Stimulated activated CD8-positive, alpha-beta memory T cell treated with anti-CD3 and anti-CD28 coated beads, Interleukin-7, amount 100 ng/mL, for 1 hour (primary cell): ENCODE measurements around the gene METAP2.
"Not testable (repeated sequence)": the region's sequence is repeated elsewhere in the genome, so short reads cannot be mapped to it uniquely, and the experiment has no call there.

Experiments
- DNase-seq, 2 donors: peaks; one replicate each; pipeline ENCODE4 v3.0.0-alpha.2; 2020; ENCODE audit warnings: low read depth in 2 of 2

METAP2 gene

DNA sequence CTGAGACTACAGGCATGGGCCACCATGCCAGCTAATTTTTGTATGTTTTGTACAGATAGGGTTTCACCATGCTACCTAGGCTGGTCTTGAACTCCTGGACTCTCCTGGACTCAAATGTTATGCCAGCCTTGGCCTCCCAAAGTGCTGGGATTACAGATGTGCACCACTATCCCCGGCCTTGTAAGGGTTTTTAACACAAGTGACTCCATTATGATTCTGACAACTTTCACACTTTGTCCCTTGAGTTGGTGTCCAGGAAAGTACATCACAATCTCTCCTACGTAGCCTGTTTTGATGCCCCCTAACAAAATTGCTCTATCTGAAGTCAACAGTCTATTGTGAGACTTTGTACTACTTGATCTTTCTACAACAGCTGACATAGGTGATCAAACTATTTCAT is 11.4 kb upstream of the METAP2 start:
- no peak for DNase-seq

DNA sequence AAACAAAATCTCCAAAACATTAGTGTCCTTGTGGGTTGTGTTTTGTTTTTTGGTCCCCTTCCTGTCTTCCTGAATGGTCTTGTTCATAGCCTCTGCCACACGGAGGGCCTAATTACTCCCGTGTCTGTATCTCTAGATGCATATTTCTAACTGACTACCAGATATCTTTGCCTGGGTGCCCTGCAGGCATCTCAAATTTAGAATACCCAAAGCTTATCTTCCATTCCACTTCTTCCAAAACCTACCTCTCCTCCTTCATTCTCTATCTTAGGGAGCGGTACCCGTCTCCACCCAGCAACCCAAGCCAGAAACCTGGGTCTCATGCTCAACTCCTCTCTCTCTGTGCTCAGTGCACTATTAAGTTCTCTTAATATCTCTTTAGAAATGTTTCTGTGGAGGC is 10.9 kb upstream of the METAP2 start:
- DNase-seq: no peak

DNA sequence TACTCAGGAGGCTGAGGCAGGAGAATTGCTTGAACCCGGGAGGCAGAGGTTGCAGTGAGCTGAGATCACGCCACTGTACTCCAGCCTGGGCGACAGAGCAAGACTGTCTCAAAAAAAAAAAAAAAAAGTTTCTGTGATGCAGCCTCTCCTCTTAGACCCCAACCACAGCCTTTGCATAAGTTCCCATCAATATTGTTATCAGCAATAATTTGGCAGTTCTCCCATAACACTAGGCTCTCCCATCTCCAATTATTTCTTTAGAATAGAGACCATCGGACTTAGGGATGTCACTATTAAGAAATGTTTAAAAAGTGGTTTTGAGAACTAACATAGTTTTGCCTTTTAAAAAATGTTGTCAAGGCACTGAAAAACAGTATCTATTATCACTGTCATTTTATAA is 10.2 kb upstream of the METAP2 start:
- not testable (repeated sequence) for DNase-seq

DNA sequence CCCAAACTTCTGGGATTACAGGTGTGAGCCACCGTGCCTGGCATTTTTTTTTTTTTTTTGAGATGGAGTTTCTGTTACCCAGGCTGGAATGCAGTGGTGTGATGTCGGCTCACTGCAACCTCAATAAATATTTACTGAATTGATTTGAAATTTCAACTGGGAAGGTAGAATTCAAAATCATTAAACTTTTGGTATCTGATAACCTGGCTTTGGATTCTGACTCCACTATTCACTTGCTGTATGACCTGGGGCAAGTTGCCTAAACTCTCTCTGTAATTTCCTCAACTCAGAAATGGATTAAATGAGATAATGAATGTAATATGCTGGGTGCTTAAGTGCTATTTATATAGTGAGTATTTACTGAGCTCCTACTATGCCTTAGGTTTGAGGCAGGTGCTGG is 8.7 kb upstream of the METAP2 start:
- no peak for DNase-seq

DNA sequence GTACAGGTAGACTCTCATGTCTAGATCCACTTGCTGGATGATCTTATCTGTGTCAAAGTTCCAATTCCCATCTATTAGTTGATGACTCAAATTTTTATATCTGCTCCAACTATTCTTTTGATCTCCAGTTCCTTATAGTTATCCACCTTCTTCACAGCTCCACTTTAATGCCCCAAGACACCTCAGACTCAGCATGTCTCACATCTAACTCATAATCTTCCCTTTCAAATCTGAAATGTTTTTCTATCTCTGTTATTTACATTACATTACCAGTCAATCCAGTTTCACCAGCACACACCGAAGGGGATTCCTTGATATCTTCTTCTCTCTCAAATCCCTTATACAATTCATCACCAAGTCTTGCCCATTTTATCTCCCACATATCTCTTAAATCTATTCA is 3.7 kb upstream of the METAP2 start:
- no peak for DNase-seq

DNA sequence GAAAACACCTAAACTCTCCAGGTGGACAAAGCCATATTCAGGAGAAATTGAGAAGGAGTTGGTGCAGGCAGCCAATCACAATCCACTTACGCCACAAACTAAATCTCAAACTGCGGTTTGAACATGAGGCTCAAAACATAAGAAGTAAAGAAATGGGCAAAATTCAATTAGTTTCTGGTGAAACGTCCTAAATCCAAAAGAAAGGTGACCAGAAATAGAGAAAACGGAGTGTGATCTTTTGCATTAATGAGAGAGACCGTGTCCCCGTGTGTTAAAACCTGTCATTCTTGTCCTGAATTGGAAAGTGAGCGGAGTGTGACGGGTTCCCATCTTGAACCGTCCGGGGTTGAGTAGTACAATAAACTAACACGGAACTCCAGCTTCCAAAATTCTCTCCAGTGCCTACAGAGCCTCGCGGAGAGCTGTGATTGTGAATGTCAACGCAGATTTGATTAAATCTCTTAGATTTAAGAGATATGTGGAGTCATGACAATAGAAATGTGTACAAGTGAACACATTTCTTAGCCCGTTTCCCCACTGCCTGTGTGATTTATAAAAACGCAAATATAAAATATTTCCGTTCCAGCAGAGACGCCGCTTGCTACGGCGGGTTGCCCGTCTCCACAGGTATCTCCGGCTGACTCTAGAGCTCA is 595 bp upstream of the METAP2 start:
- peak in 1 of 2 donors; percentile 2 for DNase-seq

DNA sequence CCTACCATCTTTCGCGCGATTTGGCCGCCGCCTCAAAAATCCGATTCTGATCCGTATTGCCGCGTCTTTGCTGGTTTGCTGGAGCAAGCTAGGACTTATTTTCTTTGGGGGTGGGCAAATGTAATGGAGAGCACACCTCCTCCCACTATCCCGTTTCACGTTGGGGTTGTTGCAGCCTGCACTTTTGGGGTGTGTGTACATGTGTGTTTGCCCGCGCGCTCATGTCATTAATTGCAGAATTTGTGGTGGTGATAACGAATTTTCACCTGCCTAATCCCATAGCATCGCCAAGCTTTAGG is 657 bp downstream of the METAP2 start:
- DNase-seq: no peak

DNA sequence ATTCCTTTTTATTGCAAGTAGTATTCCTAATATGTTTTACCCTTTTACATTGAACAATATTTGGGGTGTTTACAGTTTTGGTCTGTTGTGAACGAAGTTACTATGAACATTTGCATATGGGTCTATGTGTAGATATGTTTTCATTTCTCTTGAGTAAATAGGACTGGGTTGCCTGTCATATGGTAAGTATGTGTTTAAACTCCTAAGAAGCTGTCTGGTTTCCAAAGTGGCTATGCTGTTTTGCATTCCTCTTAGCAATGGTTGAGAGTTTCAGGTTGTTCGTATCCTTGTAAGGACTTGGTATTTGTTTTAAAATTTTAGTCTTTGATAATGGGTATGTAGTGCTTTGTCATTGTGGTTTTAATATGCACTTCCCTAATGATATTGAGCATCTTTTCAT is 6.3 kb downstream of the METAP2 start:
- DNase-seq: no peak

DNA sequence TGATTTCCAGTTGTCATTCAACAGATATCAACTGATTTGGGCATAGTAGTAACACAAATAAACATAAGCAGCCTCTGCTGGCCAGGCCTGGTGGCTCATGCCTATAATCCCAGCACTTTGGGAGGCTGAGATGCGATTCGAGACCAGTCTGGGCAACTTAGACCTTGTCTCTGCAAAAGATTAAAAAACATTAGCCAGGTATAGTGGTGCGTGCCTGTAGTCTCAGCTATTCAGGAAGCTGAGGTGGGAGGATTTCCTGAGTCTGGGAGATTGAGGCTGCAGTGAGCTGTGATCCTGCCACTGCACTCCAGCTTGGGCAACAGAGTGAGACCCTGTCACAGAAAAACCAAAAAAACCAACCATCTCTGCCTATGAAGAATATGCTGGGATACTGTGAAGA is 7.1 kb downstream of the METAP2 start:
- DNase-seq: no peak

DNA sequence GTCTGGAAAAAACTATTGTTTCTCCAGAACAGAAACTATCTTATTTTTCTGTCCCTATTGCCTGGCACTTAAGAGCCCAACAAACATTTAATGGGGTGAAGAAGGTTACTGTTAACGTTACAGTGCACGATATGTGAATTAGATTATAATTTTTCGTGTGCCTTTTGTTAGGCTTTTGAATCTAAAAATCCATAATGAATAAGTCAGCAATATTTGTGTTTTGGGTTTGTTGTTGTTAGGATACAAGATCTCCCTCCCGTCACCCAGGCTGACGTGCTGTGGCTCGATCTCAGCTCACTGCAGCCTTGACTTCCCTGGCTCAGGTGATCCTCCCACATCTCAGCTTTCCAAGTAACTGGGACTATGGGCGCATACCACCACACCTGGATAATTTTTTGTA is 7.9 kb downstream of the METAP2 start:
- DNase-seq: no peak

DNA sequence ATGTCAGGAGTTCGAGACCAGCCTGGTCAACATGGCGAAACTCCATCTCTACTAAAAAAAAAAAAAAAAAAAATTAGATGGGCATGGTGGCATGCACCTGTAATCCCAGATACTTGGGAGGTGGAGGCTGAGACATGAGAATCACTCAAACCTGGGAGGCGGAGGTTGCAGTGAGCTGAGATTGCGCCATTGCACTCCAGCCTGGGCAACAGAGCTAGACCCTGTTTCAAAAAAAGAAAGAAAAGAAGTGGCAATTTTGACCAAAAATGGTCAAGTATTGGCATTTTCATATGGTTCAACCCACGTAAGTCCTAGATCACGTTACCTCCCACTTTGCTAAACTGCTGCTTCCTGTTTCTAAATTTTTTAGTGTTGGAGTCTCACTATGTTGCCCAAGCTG is 8.6 kb downstream of the METAP2 start:
- DNase-seq: not testable (repeated sequence)

DNA sequence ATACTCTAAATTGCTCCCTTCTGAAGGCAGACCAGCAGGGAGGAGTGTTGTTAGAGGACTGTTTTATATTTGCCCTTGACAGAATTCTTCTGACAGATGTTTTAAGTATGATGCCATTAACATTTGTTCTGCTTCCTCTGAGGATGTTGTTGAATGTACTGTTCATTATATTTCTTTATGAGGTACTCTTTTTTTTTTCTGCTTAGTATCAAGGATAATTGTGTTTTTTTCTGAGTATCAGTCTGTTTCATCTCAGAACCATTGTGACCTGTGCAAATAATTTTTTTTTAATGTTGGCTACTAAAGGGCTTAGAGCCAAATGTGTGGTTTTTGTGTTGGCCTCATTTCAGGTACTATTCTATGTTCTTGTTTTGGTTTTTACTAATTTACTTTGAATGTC is 10.6 kb downstream of the METAP2 start:
- no peak for DNase-seq

DNA sequence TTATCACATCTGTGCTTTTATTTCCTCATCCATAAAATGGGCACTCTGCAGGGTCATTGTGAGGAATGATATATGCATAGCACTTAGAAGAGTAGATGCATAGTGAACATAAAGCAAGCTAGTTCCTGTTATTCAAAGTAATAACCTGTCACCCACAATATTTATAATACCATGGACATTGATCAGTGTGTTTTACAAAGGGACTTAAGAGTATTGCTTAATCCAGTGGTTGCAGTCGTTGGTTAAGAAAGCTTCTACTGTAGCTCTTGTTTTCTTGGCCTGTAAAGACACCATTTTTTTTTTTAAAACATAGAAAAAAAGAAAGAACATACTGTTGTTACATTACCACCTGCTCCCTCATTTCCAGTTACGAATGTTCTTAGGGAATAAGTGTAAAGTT is 13.1 kb downstream of the METAP2 start:
- no peak for DNase-seq

DNA sequence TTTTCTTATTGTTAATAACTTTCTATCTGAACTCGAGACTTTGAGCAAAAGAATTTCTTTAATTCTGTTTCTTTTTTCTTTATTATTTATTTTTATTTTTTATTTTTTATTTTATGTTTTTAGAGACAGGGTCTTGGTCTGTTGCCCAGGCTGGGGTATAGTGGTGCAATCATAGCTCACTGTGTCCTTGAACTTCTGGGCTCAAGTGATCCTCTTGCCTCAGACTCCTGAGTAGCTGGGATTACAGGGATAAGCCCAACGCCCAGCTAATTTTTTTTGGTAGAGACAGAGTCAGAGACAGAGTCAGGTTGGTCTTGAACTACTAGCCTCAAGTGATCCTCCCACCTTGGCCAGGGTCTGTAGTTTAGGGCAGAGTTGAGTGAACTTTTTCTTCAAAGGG is 18.5 kb downstream of the METAP2 start:
- DNase-seq: no peak

DNA sequence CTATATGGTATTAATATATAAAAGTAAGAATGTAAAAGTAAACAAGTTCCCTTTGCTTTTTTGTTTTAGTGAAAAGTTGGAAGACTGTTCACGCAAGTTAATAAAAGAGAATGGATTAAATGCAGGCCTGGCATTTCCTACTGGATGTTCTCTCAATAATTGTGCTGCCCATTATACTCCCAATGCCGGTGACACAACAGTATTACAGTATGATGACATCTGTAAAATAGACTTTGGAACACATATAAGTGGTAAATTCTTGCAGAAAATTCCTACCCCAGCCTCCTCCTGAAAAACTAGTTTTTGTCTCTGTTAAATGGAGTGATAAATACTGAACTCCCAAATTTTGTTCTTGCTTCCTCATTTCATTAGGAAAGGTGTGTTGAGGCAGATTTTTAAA is 20.9 kb downstream of the METAP2 start:
- no peak for DNase-seq

DNA sequence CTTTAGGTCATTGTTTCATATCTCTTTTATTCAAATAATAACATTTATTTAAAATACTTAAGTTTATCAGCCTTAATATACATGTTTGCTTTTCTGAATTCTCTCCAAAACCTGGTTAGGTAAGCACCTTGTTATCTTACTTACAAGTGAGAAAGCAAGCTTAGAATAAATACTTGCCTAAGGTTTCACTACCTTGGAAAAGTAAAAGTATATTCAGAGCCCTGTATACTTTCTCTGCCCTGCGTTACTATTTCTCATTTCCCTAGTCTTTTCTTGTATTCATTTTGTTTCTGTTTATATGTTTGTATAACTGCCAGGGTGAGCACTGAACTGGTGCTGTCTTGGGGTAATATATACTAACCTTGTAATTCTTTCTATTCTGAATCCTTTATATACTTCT is 21.5 kb downstream of the METAP2 start:
- DNase-seq: no peak

DNA sequence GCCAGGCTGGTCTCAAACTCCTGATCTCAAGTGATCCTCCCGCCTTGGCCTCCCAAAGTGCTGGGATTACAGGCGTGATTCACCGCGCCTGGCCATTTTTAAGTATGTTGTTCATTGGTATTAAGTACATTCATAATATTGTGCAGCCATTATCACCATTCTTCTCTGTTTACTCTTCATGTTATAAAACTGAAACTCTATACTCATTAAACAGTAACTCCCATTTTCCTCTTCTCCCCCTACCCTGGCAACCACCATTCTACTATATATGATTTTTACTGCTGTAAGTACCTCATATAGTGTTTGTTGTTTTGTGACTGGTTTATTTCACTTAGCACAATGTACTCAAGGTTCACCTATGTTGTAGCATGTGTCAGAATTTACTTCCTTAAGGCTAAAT is 23.1 kb downstream of the METAP2 start:
- no peak for DNase-seq

DNA sequence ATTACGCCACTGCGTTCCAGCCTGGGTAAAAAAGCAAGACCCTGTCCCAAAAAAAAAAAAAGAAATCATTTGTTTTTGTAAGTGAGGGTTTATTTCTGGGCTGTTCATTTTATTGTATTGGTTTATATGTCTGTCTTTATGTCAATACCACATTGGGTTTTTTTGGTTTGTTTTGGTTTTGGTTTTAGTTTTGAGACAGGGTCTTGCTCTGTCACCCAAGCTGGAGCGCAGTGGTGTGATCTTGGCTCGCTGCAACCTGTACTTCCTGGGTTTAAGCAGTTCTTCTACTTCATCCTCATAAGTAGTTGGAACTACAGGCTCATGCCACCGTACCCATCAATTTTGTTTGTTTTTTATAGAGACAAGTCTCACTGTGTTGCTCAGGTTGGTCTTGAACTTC is 25.0 kb downstream of the METAP2 start:
- no peak for DNase-seq

DNA sequence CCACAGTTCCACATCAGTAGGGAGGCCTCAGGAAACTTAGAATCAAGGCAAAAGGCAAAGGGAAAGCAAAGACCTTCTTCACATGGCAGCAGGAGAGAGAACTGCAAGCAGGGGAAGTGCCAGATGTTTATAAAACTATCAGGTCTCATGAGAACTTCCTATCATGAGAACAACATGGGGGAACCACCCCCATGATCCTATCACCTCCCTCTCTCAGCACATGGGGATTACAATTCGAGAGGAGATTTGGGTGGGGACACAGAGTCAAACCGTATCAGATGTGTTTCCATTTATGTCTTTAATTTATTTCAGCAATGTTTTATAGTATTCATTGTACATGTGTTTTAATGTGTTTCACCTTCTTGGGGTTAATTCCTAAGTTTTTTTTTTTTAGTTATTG is 25.8 kb downstream of the METAP2 start:
- no peak for DNase-seq

DNA sequence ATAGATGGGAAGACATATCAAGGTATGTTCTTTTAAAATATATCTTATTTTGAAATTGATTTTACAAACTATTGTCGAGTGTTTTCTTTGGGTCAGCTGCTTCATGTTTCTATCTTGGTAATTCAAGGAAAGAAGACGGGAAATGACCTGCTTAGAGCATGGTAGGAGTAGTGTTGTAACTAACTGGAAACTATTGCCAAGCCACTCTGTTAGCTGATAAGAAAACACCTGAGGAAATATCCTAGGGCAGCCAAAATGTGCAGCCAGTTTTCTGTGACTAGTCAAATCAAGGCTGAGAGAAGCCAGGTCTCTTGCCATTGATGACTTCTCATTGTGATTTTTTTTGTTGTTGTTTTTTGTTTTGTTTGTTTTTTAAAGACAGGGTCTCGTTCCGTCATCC is 30.2 kb downstream of the METAP2 start:
- DNase-seq: no peak

DNA sequence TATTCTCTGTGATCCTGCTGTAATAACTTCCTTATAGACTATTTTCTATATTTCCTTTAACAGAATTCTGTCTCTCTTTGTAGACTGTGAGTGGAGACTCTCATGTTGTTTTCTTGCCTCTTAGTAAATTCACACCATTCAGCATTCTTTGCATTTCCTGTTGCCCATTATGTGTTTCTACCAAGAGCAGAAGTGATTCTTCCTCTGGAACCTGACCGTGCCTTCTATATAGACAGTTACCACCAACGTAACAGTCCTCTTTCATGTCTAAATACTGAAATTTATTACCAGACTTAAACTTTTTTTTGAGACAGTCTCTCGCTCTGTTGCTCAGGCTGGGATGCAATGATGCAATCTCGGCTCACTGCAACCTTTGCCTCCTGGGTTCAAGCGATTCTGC is 31.1 kb downstream of the METAP2 start:
- DNase-seq: no peak

DNA sequence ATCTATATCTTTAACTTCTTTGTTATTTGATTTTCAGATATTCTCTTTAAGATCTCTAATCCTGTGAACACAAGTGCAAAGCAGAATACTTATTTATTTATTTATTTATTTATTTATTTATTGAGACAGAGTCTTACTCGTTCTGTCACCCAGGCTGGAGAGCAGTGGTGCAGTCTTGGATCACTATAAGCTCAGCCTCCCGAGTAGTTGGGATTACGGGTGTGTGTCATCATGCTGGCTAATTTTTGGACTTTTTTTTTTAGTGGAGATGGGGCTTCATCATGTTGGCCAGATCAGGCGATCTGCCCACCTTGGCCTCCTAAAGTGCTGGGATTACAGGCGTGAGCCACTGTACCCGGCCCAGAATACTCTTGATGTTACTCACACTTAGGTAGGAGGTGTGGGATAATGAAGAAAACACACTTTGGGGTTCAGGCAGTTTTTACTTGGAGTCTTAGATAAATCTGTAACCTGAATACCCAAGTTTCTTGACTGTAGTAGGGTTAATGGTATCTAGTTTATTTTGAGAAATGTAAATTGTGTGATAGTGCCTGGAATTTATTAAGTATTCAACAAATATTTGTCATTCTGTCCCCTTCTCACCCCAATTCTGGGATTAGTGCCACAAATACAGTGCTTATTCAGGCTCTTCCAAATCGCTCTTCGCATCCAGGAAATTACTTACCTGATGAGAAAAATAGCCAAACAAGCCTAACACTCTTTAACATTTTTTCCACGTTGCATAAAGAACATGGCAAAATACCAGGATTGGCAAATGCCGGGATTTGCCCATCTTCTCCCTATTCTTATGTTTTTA is 33.0 kb downstream of the METAP2 start:
- no peak for DNase-seq

DNA sequence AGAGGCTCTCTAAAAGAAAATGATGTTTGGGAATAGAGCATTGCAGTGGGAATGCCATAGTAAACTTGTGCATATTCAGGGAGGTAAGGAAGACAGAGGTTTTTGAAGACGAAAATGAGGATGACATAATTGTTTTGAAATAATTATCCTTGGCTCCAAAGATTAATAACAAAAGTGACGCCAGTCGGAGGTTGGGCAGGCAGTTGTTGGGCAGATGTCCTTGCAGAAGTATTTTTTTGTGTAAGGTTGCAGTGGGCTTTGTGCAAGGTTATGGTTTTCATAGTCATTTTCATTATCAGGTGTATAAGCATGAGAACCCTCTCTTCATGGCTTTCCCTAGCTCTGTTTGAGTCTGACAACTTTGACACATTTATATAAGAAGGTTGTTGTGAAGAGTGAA is 35.3 kb downstream of the METAP2 start:
- no peak for DNase-seq

DNA sequence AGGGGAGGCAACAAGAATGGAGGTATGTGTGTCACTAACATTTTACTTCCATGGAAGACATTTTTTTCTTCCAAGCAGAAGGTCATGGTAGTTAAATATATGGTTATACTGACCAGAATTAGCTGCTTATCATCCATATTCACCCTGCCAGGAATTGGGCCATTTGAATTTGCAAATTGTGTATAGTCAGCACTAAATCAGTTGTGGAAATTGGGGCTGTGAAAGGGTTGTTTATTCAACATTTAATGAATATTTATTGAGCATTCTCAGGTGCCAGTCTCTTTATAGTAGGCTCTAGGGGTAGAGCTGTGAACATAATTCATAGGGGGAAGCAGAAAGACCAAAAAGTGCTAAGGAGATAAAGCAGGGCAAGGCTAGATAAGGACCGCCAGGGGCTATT is 38.0 kb downstream of the METAP2 start:
- DNase-seq: no peak
